ENCODE measurements around the gene MAPKAPK2. TPM values are rescaled to one million over a fixed set of nuclear protein-coding genes. Genes with fewer than 3 reads are reported as not detected.

MAPKAPK2 gene
- total RNA-seq, 1 donor from 2014 or later, result 35.3 TPM

- H3K9me3 ChIP-seq, result no peaks in the 10 kb centered on the region
- H3K36me3 ChIP-seq, result no peaks in the 10 kb centered on the region
- no peak overlapping the region for H3K4me3 ChIP-seq
- no peak for TF ChIP-seq CTCF (IDR thresholded peaks at IDR 0.05)
- no peaks in the 10 kb centered on the region for H3K4me1 ChIP-seq
- H3K27ac ChIP-seq, result no peak overlapping the region
- intact Hi-C loops (cut with DNase I), result loop anchor here (5.0 kb wide), 1 partner anchor 150 kb away; no protein-coding TSS in a partner anchor
- no peaks in the 10 kb centered on the region for H3K27me3 ChIP-seq
- DNase-seq (ENCODE audit: low spot score in 2 of 2), result no peak
Measured at GRCh38 chr1:206657751-206658150, 27.0 kb upstream of the MAPKAPK2 start.

- H3K36me3 ChIP-seq, result no peaks in the 10 kb centered on the region
- DNase-seq (ENCODE audit: low spot score in 2 of 2), result peak in 1 of 2 donors; percentile 70
- no peaks in the 10 kb centered on the region for H3K4me1 ChIP-seq
- intact Hi-C loops (cut with DNase I), result loop anchor here (5.0 kb wide), 1 partner anchor 149 kb away; no protein-coding TSS in a partner anchor
- H3K27ac ChIP-seq, result no peak overlapping the region
- TF ChIP-seq CTCF (IDR thresholded peaks at IDR 0.05), result peak; percentile 34 to 69 (median 65)
- H3K4me3 ChIP-seq, result no peak overlapping the region
- H3K27me3 ChIP-seq, result no peaks in the 10 kb centered on the region
- no peaks in the 10 kb centered on the region for H3K9me3 ChIP-seq
Measured at GRCh38 chr1:206658264-206658980, 26.3 kb upstream of the MAPKAPK2 start.

- Histone ChIP-seq H3K4me3 (no peak overlapping the region), H3K36me3 (no peaks in the 10 kb centered on the region), H3K9me3 (no peaks in the 10 kb centered on the region), H3K27me3 (no peaks in the 10 kb centered on the region), H3K4me1 (peaks cover 0 to 2% of the 10 kb centered on the region in 2 donors), H3K27ac (no peak overlapping the region)
- DNase-seq (ENCODE audit: low spot score in 2 of 2), result no peak
- intact Hi-C loops (cut with DNase I), result loop anchor here (5.0 kb wide), 1 partner anchor 148 kb away; no protein-coding TSS in a partner anchor
- TF ChIP-seq CTCF (IDR thresholded peaks at IDR 0.05), result no peak
Measured at GRCh38 chr1:206658981-206659273, 25.8 kb upstream of the MAPKAPK2 start.

- no peak for TF ChIP-seq CTCF (IDR thresholded peaks at IDR 0.05)
- Histone ChIP-seq H3K4me3 (no peak overlapping the region), H3K4me1 (peaks cover 0 to 7% of the 10 kb centered on the region in 2 donors), H3K27ac (no peak overlapping the region), H3K27me3 (no peaks in the 10 kb centered on the region), H3K36me3 (no peaks in the 10 kb centered on the region), H3K9me3 (no peaks in the 10 kb centered on the region)
- intact Hi-C loops (cut with DNase I), result loop anchor here (5.0 kb wide), 1 partner anchor 252 kb away; no protein-coding TSS in a partner anchor
- no peak for DNase-seq (ENCODE audit: low spot score in 2 of 2)
Measured at GRCh38 chr1:206660136-206660535, 24.6 kb upstream of the MAPKAPK2 start.

GRCh38 chr1:206661161-206661820 lies 23.4 kb upstream of the MAPKAPK2 start:
- Histone ChIP-seq H3K4me1 (peaks cover 0 to 7% of the 10 kb centered on the region in 2 donors), H3K4me3 (no peak overlapping the region), H3K27me3 (no peaks in the 10 kb centered on the region), H3K27ac (no peak overlapping the region), H3K9me3 (no peaks in the 10 kb centered on the region), H3K36me3 (no peaks in the 10 kb centered on the region)
- DNase-seq (ENCODE audit: low spot score in 2 of 2), result no peak
- TF ChIP-seq CTCF (IDR thresholded peaks at IDR 0.05), result no peak
- intact Hi-C loops (cut with DNase I), result loop anchor here (5.0 kb wide), 1 partner anchor 251 kb away; no protein-coding TSS in a partner anchor
